Endothelial cell of umbilical vein (primary cell): ENCODE measurements around the gene DNMT3L. TPM values are rescaled to one million over a fixed set of nuclear protein-coding genes. Genes with fewer than 3 reads are reported as not detected.

Experiments used
- BruUV-seq: library from RNA; stranded (reverse); fragments of 400-500 nt; replicated peaks from 2 replicates; lab custom pipeline; 2021; lab: Mats Ljungman, UMichigan
- CTCF ChIA-PET: fragments of 300-600, 350-600 bp; sonication (Branson Sonifier 250); formaldehyde crosslinking; loops from one replicate; lab custom pipeline; 2021; ENCODE audit warnings: antibody characterized with exemption, inconsistent platforms; lab: Charles Lee
- POLR2A ChIA-PET: fragments of 300-600, 350-600 bp; sonication (Branson Sonifier 250); formaldehyde crosslinking; loops from one replicate; lab custom pipeline; 2021; ENCODE audit warnings: antibody characterized with exemption, inconsistent platforms; lab: Charles Lee
- DNase-seq: peaks from one replicate; pipeline ENCODE4 v3.0.0-alpha.2; 2011; ENCODE audit warnings: low read depth, low spot score
- FAIRE-seq: peaks from 2 replicates; lab custom pipeline; 2011; peaks lifted over from hg19 to GRCh38; lab: Jason Lieb, UNC
- H2AFZ ChIP-seq: 2 replicates; pipeline ENCODE4 v1.6.0; 2012; ENCODE audit warnings: low read depth, low read length, control low read depth, inconsistent platforms
- H3K27ac ChIP-seq: 2 replicates; pipeline ENCODE4 v1.5.1; 2011; ENCODE audit warnings: low read depth, mild to moderate bottlenecking, control low read depth, low read length, moderate library complexity; ENCODE audit not compliant: insufficient read depth
- H3K27me3 ChIP-seq, 2 experiments: 2 replicates each; pipeline versions ENCODE4 v1.6.0 to v1.6.1; 2011; ENCODE audit warnings: low read length in 2 of 2, mixed read lengths in 1 of 2; ENCODE audit not compliant: control insufficient read depth in 2 of 2, insufficient read depth in 2 of 2
- H3K36me3 ChIP-seq, 2 experiments: 2 replicates in 1 of 2; 3 replicates in 1 of 2; pipeline ENCODE4 v1.5.1; 2011; ENCODE audit warnings: low read length in 2 of 2, mild to moderate bottlenecking in 1 of 2, moderate library complexity in 1 of 2; ENCODE audit not compliant: control insufficient read depth in 2 of 2, insufficient read depth in 2 of 2; ENCODE audit errors: extremely low read depth in 1 of 2
- H3K4me1 ChIP-seq: 3 replicates; pipeline ENCODE4 v1.5.1; 2011; ENCODE audit warnings: mild to moderate bottlenecking, low read length; ENCODE audit not compliant: control insufficient read depth, insufficient read depth; ENCODE audit errors: extremely low read depth
- H3K4me2 ChIP-seq: 2 replicates; pipeline ENCODE4 v1.6.1; 2011; ENCODE audit warnings: low read length, control low read depth, mixed read lengths; ENCODE audit not compliant: insufficient read depth
- H3K4me3 ChIP-seq, 3 experiments: fragments of 200-600 bp in 1 of 3; sonication (generic), shearing (Covaris generic) in 1 of 3; replicated peaks in 1 of 3; 2 replicates each; pipeline ENCODE4 v1.5.1; 2011 to 2016; ENCODE audit warnings: control low read depth in 3 of 3, low read length in 3 of 3, mild to moderate bottlenecking in 2 of 3, inconsistent platforms in 1 of 3, low read depth in 1 of 3, moderate library complexity in 1 of 3; ENCODE audit not compliant: insufficient read depth in 1 of 3
- H3K79me2 ChIP-seq: 2 replicates; pipeline ENCODE4 v1.6.0; 2012; ENCODE audit warnings: low read length, inconsistent platforms; ENCODE audit not compliant: control insufficient read depth, insufficient read depth
- H3K9ac ChIP-seq: replicated peaks from 2 replicates; pipeline ENCODE3; 2011; ENCODE audit warnings: low read length, control low read depth; ENCODE audit not compliant: insufficient read depth; ENCODE audit errors: extremely low read depth
- H3K9me1 ChIP-seq: replicated peaks from 3 replicates; pipeline ENCODE4 v1.6.0; 2011; ENCODE audit warnings: mild to moderate bottlenecking, low read length; ENCODE audit not compliant: control insufficient read depth, insufficient read depth; ENCODE audit errors: extremely low read depth
- H3K9me3 ChIP-seq: replicated peaks from 2 replicates; pipeline ENCODE4 v1.5.1; 2012; ENCODE audit warnings: low read length, inconsistent platforms; ENCODE audit not compliant: control insufficient read depth, insufficient read depth
- H4K20me1 ChIP-seq: replicated peaks from 2 replicates; pipeline ENCODE3; 2011; ENCODE audit warnings: mild to moderate bottlenecking, low read length; ENCODE audit not compliant: control insufficient read depth, insufficient read depth; ENCODE audit errors: extremely low read depth
- CTCF ChIP-seq, 2 donors: IDR thresholded peaks; 1 replicate in 1 of 2; 2 replicates in 1 of 2; pipeline ENCODE4 v1.5.1; 2011; ENCODE audit warnings: low read length in 2 of 2, mild to moderate bottlenecking in 2 of 2, moderate library complexity in 2 of 2, control low read depth in 1 of 2, inconsistent platforms in 1 of 2, low read depth in 1 of 2; ENCODE audit not compliant: insufficient read depth in 1 of 2; ENCODE audit errors: extremely low read depth in 1 of 2
- EZH2 ChIP-seq: IDR thresholded peaks from 2 replicates; pipeline ENCODE4 v1.6.1; 2012; ENCODE audit warnings: borderline replicate concordance, low read depth, mild to moderate bottlenecking, moderate library complexity, low read length, inconsistent platforms; ENCODE audit not compliant: severe bottlenecking
- FOS ChIP-seq: IDR thresholded peaks from 2 replicates; pipeline ENCODE4 v1.6.1; 2011; ENCODE audit warnings: mild to moderate bottlenecking, low read length, moderate library complexity, borderline replicate concordance; ENCODE audit not compliant: insufficient read depth
- JUN ChIP-seq: IDR thresholded peaks from 2 replicates; pipeline ENCODE4 v1.6.1; 2011; ENCODE audit warnings: borderline replicate concordance, low read depth; ENCODE audit not compliant: insufficient read length, insufficient read depth
- MAX ChIP-seq: IDR thresholded peaks from 2 replicates; pipeline ENCODE4 v1.6.1; 2011; ENCODE audit not compliant: insufficient read depth, insufficient read length
- MYC ChIP-seq: IDR thresholded peaks from one replicate; pipeline ENCODE4 v1.6.1; 2011; ENCODE audit warnings: mild to moderate bottlenecking, low read depth, low read length
- POLR2A ChIP-seq: IDR thresholded peaks from 2 replicates; pipeline ENCODE4 v1.6.1; 2012; ENCODE audit warnings: low read depth, mild to moderate bottlenecking, control low read depth, low read length
- POLR2AphosphoS5 ChIP-seq: IDR thresholded peaks from 2 replicates; pipeline ENCODE4 v1.6.1; 2012; ENCODE audit warnings: low read depth, mild to moderate bottlenecking, control low read depth, low read length, moderate library complexity; ENCODE audit not compliant: insufficient read depth
- dilution Hi-C: fragments of 300-500 bp; cut with MboI; formaldehyde crosslinking; loops from one replicate; pipeline ENCODE4 v1.15.0; 2019; ENCODE audit warnings: low sequenced_read_pairs; ENCODE audit not compliant: extremely low pct_ligation_motif_present
- intact Hi-C: fragments of 100-400 bp; cut with micrococcal nuclease; formaldehyde crosslinking; loops from one replicate; pipeline ENCODE4 v1.10.0; 2022
- polyA plus RNA-seq, 4 experiments: library from polyadenylated mRNA; depleted of rRNA in 3 of 4; stranded (reverse) in 3 of 4; unstranded in 1 of 4; fragments of >200 nt; gene quantifications; 2 replicates each; pipeline versions ENCODE4 v1.2.1 to v1.2.3, GENCODE V29; 2011 to 2012; ENCODE audit warnings: missing spikeins in 1 of 4
- total RNA-seq: library from RNA; stranded (reverse); gene quantifications from 2 replicates; pipeline ENCODE4 v1.2.3, GENCODE V29; 2021

DNMT3L gene
- total and polyA plus RNA-seq, 2 donors (not counting 3 experiments of a cell fraction or from before 2014, with no cell fraction given): not detected

GRCh38 chr21:44263221-44263760, 1.6 kb upstream of the DNMT3L start:
- Histone ChIP-seq H3K4me3 (no peak overlapping the region), H3K27ac (no peak overlapping the region), H3K9me1 (no peaks in the 10 kb centered on the region), H3K9me3 (no peaks in the 10 kb centered on the region), H3K4me1 (no peaks in the 10 kb centered on the region), H3K9ac (no peak overlapping the region), H3K27me3 (peaks cover 0 to 2% of the 10 kb centered on the region in 2 experiments), H3K79me2 (no peaks in the 10 kb centered on the region), H4K20me1 (no peaks in the 10 kb centered on the region), H3K4me2 (no peak overlapping the region), H2AFZ (no peak overlapping the region), H3K36me3 (no peaks in the 10 kb centered on the region)
- TF ChIP-seq POLR2A: no peak
- no peak for TF ChIP-seq EZH2
- no peak for TF ChIP-seq CTCF (IDR thresholded peaks at IDR 0.05; ENCODE audit: extremely low read depth in 1 of 2, insufficient read depth in 1 of 2, low read depth in 1 of 2, low read length in 2 of 2)
- no peak for TF ChIP-seq MYC
- DNase-seq (no peak), FAIRE-seq (no peak)
- dilution Hi-C loops: no loop called here
- ChIA-PET POLR2A (no interaction called here), CTCF (interaction anchor here (1.0 kb wide), 1 partner anchor 35 kb away, joined by 5 read pairs; no protein-coding TSS in a partner anchor)
- no TSS peak for BruUV-seq
- intact Hi-C loops: no loop called here

GRCh38 chr21:44262338-44263056, 800 bp upstream of the DNMT3L start:
- ChIA-PET POLR2A (no interaction called here), CTCF (no interaction called here)
- FAIRE-seq (no peak), DNase-seq (no peak)
- H3K9ac ChIP-seq: no peak overlapping the region
- no peaks in the 10 kb centered on the region for H3K36me3 ChIP-seq
- intact Hi-C loops (no loop called here), dilution Hi-C loops (no loop called here)
- H3K4me1 ChIP-seq: no peaks in the 10 kb centered on the region
- H3K9me3 ChIP-seq: no peaks in the 10 kb centered on the region
- TF ChIP-seq FOS: no peak
- no peak for TF ChIP-seq JUN
- no peak for TF ChIP-seq EZH2
- no peak for TF ChIP-seq MYC
- TF ChIP-seq POLR2A: no peak
- no peak for TF ChIP-seq POLR2AphosphoS5
- no peak for TF ChIP-seq MAX
- H3K27ac ChIP-seq: no peak overlapping the region
- H3K4me2 ChIP-seq: no peak overlapping the region
- no peaks in the 10 kb centered on the region for H3K9me1 ChIP-seq
- H3K27me3 ChIP-seq: peaks cover 0 to 2% of the 10 kb centered on the region in 2 experiments
- BruUV-seq: no TSS peak
- no peak overlapping the region for H2AFZ ChIP-seq
- H3K79me2 ChIP-seq: no peaks in the 10 kb centered on the region
- H3K4me3 ChIP-seq: no peak overlapping the region
- H4K20me1 ChIP-seq: no peaks in the 10 kb centered on the region
